Tibial nerve (tissue), 4 donors: ENCODE measurements around the gene VWA8.

Experiments
- CTCF ChIP-seq, 5 experiments: fragments of 200-600 bp in 3 of 5; fragments of 450-650 bp in 2 of 5; sonication (generic) in 3 of 5; IDR thresholded peaks; one replicate each; pipeline ENCODE4 v1.5.1; 2016 to 2019; ENCODE audit warnings: antibody characterized with exemption in 5 of 5, mild to moderate bottlenecking in 3 of 5, moderate library complexity in 2 of 5
- EP300 ChIP-seq, 2 donors: sonication (generic); formaldehyde crosslinking; IDR thresholded peaks; one replicate each; pipeline ENCODE4 v1.6.1; 2017; ENCODE audit warnings: antibody characterized with exemption in 2 of 2, mild to moderate bottlenecking in 1 of 2
- POLR2A ChIP-seq, 2 donors: fragments of 450-650 bp; IDR thresholded peaks; one replicate each; pipeline ENCODE4 v1.6.1; 2017; ENCODE audit warnings: antibody characterized with exemption in 2 of 2, mild to moderate bottlenecking in 2 of 2, moderate library complexity in 2 of 2

GRCh38 chr13:42000846-42001245 is 39.9 kb upstream of the VWA8 start:
- TF ChIP-seq CTCF (IDR thresholded peaks at IDR 0.05), result no peak
- no peak for TF ChIP-seq EP300 (IDR thresholded peaks at IDR 0.05)
- TF ChIP-seq POLR2A (IDR thresholded peaks at IDR 0.05), result no peak
